Glutamatergic neuron (in vitro differentiated cells): Measurements from ENCODE around the gene ZNF503. TPM values are rescaled to one million over a fixed set of nuclear protein-coding genes. Genes with fewer than 3 reads are reported as not detected.

ENCODE experiments used
- DNase-seq: peaks from one replicate; pipeline ENCODE4 v3.0.0; 2022
- H3K27ac Mint-ChIP-seq: one replicate; pipeline ENCODE4 v1.8.0; 2020; ENCODE audit warnings: mild to moderate bottlenecking, mixed read lengths, inconsistent platforms; ENCODE audit not compliant: unreplicated experiment
- H3K27me3 Mint-ChIP-seq: one replicate; pipeline ENCODE4 v1.8.0; 2020; ENCODE audit warnings: mild to moderate bottlenecking, moderate library complexity, mixed read lengths, inconsistent platforms; ENCODE audit not compliant: unreplicated experiment
- H3K36me3 Mint-ChIP-seq: one replicate; pipeline ENCODE4 v1.8.0; 2020; ENCODE audit warnings: mild to moderate bottlenecking, mixed read lengths, inconsistent platforms; ENCODE audit not compliant: unreplicated experiment
- H3K4me1 Mint-ChIP-seq: one replicate; pipeline ENCODE4 v1.8.0; 2020; ENCODE audit warnings: mild to moderate bottlenecking, low read depth, mixed read lengths, inconsistent platforms; ENCODE audit not compliant: unreplicated experiment
- H3K4me3 Mint-ChIP-seq: one replicate; pipeline ENCODE4 v1.8.0; 2020; ENCODE audit warnings: mild to moderate bottlenecking, mixed read lengths, inconsistent platforms; ENCODE audit not compliant: unreplicated experiment
- H3K9me3 Mint-ChIP-seq: one replicate; pipeline ENCODE4 v1.8.0; 2020; ENCODE audit warnings: mild to moderate bottlenecking, moderate library complexity, mixed read lengths, inconsistent platforms; ENCODE audit not compliant: unreplicated experiment
- total RNA-seq: library from RNA; stranded (reverse); fragmentation: NEBNext Ultra II Directional; extraction: Animal tissue kit (Norgen Biotek cat#: 25700); gene quantifications from one replicate; pipeline ENCODE4 v1.2.1, GENCODE V29; 2021; ENCODE audit not compliant: unreplicated experiment
- TF ChIP-seq, protein P1 (sequence below): fragments of 200-600 bp; sonication (generic); IDR thresholded peaks from one replicate; pipeline ENCODE4 v1.5.0; 2021; ENCODE audit not compliant: partially characterized antibody, unreplicated experiment

ZNF503 gene
- total RNA-seq, 1 donor from 2014 or later, result 5.6 TPM

DNA sequence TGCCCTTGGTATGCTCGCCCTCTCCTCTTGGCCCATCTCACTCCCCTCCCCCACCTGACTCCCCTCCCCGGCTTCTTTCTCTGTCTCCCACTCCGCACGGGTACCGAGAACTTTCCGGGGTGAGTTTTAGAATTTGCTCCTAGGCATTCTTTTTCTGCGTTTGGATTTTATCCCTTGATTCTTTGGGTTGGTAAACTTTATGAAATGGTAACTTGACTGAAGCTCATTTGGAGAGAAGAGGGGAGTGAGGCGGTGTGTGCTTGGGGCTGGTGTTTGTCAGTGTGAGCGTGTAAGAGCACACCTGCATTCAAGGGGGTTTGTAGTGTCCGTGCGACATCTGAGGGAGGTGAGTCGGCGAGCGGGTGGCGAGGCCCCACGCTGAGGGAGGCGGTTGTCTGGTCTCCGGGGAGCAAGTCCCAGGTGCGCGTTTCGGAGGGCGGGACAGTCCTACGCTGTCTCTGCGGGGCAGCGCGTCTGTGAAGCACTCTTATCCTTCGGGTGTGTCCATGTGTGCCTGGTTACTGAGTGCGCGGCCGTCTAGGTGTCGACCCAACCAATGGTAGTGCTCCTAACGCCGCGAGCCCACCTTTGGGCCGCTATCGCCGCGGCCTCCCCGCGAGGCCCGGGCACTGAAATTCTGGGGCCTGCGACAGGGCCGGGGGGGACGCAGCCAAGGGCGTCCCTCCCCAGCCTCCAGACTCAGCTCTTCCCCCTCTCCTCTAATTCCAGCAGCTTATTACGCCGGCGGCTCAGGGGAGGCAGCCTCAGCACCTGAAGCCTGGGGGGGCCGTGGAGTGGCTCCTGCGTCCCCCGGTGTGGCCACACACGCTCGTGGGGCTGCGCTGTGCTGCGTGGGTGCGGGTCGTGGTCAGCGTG, 2.6 kb upstream of the ZNF503 start:
- Mint-ChIP-seq H3K27ac (no peak overlapping the region), H3K4me3 (peak overlapping the region; percentile 98), H3K4me1 (peaks cover 12% of the 10 kb centered on the region), H3K9me3 (peaks cover 16% of the 10 kb centered on the region), H3K27me3 (peaks cover 23% of the 10 kb centered on the region), H3K36me3 (no peaks in the 10 kb centered on the region)
- TF ChIP-seq, protein P1, sequence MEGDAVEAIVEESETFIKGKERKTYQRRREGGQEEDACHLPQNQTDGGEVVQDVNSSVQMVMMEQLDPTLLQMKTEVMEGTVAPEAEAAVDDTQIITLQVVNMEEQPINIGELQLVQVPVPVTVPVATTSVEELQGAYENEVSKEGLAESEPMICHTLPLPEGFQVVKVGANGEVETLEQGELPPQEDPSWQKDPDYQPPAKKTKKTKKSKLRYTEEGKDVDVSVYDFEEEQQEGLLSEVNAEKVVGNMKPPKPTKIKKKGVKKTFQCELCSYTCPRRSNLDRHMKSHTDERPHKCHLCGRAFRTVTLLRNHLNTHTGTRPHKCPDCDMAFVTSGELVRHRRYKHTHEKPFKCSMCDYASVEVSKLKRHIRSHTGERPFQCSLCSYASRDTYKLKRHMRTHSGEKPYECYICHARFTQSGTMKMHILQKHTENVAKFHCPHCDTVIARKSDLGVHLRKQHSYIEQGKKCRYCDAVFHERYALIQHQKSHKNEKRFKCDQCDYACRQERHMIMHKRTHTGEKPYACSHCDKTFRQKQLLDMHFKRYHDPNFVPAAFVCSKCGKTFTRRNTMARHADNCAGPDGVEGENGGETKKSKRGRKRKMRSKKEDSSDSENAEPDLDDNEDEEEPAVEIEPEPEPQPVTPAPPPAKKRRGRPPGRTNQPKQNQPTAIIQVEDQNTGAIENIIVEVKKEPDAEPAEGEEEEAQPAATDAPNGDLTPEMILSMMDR, result no peak
- no peak for DNase-seq

DNA sequence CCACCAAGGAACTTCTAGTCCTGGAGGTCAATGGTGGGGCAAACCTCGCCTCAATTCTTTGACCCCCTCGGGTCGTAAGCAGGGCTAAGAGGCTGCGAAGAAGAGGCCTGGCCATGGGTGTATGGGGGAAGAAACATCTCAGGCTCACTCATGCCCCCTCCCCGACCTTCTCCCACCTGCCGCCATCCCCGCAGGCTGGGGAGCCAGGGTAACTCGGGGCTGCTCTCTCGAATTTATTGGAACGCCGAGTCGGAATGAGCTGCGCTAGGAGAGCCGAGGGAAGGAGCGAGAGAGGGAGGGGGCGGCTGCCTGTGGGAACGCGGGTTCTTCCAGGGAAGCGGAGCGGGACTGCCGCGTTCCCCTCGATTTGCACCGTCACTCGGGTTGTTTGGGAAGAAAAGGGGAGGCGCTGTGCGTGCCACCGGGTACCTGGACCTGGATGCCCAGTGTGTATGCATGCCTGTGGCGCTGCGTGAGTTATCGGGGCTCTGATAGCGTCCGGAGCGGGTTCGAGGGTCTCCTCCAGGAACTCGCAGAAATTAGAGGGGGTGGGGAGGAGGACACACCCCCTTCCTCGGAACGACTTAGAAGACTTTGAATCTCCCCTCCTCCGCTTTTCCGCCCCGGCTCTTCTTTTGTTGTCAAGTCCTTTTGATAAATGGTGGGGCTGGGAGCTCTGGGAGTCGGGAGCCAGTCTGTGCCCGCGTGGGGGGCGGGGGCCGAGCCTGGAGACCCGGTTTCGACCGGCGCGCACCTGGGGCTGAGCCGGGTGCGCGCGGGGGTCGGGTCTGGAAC, 1.8 kb upstream of the ZNF503 start:
- H3K4me1 Mint-ChIP-seq, result peaks cover 12% of the 10 kb centered on the region
- peaks cover 26% of the 10 kb centered on the region for H3K27me3 Mint-ChIP-seq
- peaks cover 16% of the 10 kb centered on the region for H3K9me3 Mint-ChIP-seq

DNA sequence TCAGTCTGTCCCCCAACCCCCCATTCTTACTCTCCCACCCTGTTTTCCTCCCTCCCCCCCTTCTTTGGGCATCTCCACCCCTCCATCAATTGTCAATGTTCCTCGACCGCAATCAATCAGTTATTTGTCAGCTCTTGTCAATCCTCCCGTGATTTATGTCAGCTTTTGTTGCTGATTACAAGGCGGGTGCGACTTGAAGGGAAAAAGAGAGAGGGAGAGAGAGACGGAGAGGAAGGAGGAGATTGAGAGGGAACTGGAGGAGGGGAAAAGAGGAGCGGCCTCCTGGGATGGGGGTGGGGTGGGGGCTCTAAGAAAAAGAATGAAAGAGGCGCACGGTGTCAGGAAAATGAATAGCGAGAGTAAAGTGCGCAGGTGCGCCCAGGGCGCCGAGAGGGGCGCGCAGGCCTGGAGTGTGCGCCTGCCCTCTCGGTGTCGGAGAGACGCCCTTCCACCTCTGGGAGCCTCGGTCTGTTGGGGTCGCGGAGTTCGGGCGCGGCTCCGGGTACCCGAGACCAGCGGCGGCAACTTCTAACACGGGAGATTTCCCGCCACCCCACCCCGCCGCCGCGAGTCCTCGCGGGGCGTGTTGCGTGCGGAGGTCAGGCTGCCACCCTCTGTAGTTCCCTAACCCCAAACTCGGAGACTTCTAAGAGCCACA, 1.1 kb upstream of the ZNF503 start:
- peak overlapping the region; percentile 94 for H3K27ac Mint-ChIP-seq
- H3K4me3 Mint-ChIP-seq, result peak overlapping the region; percentile 98
- peaks cover 30% of the 10 kb centered on the region for H3K27me3 Mint-ChIP-seq
- TF ChIP-seq, protein P1, result no peak
- H3K36me3 Mint-ChIP-seq, result no peaks in the 10 kb centered on the region
- peak; percentile 55 for DNase-seq
- peaks cover 21% of the 10 kb centered on the region for H3K9me3 Mint-ChIP-seq
- peaks cover 12% of the 10 kb centered on the region for H3K4me1 Mint-ChIP-seq

More for the DNA sequence above, 1.8 kb upstream of the ZNF503 start:
- peak; percentile 52 for DNase-seq
- TF ChIP-seq, protein P1, result no peak
- peak overlapping the region; percentile 59 for H3K27ac Mint-ChIP-seq
- no peaks in the 10 kb centered on the region for H3K36me3 Mint-ChIP-seq
- H3K4me3 Mint-ChIP-seq, result peak overlapping the region; percentile 98

DNA sequence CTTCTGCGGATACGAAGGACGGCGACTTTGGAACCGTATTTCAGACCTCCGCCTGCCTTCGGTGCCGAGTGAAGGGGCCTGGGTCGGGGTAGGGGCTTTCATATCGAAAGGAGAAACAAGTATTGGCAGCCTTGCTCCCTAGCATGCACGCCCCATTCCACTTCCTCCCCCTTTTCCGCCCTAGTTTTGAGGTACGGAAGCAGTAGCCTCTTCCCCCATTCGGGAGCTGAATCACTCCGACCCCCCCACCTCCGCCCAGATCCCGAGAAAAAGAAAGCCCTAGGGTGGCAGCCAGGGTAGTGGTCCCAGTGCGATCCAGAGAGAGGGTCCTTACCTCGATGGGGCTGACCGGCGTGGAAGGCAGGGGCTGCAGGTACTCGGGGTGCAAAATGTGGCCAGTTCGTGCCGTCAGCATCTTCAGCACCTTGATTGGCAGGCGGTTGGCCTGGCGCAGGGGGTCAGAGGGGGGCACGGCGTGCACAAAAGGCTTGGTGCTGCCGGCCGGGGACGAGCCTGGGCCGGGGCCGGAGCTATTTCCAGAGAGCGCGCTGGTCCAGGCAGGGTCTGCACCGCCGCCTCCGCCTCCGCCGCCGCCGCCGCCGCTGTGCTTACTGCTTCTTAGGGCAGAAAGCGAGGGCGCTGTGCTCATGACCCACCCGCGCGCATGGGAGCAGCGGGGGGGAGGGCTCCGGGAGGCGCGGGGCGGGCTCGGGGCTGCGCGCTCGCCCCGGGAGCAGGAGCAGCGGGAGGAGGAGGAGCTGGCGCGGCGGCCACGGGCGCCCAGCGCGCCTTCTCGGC, 594 bp downstream of the ZNF503 start:
- peaks cover 24% of the 10 kb centered on the region for H3K9me3 Mint-ChIP-seq

More for the DNA sequence above, 594 bp downstream of the ZNF503 start:
- peak; percentile 73 for DNase-seq
- no peaks in the 10 kb centered on the region for H3K36me3 Mint-ChIP-seq
- TF ChIP-seq, protein P1, result no peak
- peaks cover 10% of the 10 kb centered on the region for H3K4me1 Mint-ChIP-seq
- H3K4me3 Mint-ChIP-seq, result peak overlapping the region; percentile 95
- peaks cover 26% of the 10 kb centered on the region for H3K27me3 Mint-ChIP-seq
- H3K27ac Mint-ChIP-seq, result no peak overlapping the region
